ENCODE measurements around the gene GCGR. TPM values are rescaled to one million over a fixed set of nuclear protein-coding genes. Genes with fewer than 3 reads are reported as not detected.

The GCGR gene
- polyA plus RNA-seq, 1 donor (not counting 4 experiments of a cell fraction or from before 2014, with no cell fraction given), result not detected

DNA sequence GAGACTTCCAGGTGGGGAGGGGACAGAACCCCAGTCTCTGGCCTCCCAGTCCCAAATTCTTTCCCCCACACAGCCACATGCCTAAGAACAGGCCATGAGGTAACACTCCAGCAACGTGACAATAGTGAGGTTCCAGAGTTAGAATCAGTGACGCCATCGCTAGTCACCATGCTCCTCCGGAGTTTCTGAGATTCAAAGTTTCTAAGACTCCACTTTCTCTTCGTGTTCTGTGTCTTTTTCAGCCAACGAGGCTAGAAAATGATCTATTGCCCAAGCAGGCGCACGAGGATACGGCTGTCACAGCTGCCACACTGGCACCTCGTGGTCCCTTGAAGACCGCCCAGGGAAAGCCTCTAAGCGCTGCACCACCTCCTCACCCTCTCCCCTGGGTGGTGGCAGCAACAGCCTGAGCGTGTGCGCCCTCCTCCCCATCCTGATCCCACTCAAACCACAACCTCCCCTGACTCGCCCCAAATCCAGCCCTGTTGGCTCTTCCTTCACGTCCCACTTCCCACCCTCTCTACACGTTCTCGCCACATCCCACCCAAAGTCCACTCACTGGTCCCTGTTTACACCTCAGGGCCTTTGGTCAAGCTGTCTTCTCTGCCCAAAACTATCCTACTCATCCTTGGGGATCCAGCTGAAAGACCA, 28.1 kb downstream of the GCGR start:
- H3K79me2 ChIP-seq (ENCODE audit: control insufficient read depth, insufficient read depth, low read length), result peaks cover 2% of the 10 kb centered on the region
- H3K27me3 ChIP-seq (ENCODE audit: control insufficient read depth, extremely low read depth, insufficient read depth, low read length), result no peaks in the 10 kb centered on the region
- peak; percentile 59 for FAIRE-seq
- H4K20me1 ChIP-seq (ENCODE audit: control insufficient read depth, extremely low read depth, insufficient read depth, low read length), result no peaks in the 10 kb centered on the region
- peaks cover 21% of the 10 kb centered on the region for H3K4me1 ChIP-seq (ENCODE audit: control insufficient read depth, extremely low read depth, insufficient read depth, low read length)
- no peak overlapping the region for H2AFZ ChIP-seq (ENCODE audit: control insufficient read depth, low read length)
- no peak for TF ChIP-seq EZH2 (IDR thresholded peaks at IDR 0.05; ENCODE audit: low read length)
- TF ChIP-seq, protein P1, sequence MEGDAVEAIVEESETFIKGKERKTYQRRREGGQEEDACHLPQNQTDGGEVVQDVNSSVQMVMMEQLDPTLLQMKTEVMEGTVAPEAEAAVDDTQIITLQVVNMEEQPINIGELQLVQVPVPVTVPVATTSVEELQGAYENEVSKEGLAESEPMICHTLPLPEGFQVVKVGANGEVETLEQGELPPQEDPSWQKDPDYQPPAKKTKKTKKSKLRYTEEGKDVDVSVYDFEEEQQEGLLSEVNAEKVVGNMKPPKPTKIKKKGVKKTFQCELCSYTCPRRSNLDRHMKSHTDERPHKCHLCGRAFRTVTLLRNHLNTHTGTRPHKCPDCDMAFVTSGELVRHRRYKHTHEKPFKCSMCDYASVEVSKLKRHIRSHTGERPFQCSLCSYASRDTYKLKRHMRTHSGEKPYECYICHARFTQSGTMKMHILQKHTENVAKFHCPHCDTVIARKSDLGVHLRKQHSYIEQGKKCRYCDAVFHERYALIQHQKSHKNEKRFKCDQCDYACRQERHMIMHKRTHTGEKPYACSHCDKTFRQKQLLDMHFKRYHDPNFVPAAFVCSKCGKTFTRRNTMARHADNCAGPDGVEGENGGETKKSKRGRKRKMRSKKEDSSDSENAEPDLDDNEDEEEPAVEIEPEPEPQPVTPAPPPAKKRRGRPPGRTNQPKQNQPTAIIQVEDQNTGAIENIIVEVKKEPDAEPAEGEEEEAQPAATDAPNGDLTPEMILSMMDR (optimal IDR thresholded peaks at IDR 0.05 in 1 of 3, IDR thresholded peaks at IDR 0.05 in 1 of 3, conservative IDR thresholded peaks at IDR 0.05 in 1 of 3; ENCODE audit: extremely low read depth in 1 of 3, insufficient read depth in 2 of 3, low read length in 3 of 3), result no peak
- peak overlapping the region; percentile 45 to 56 (median 51) for H3K4me3 ChIP-seq (ENCODE audit: control insufficient read depth in 2 of 3, extremely low read depth in 1 of 3, insufficient read depth in 2 of 3, low read depth in 1 of 3, low read length in 3 of 3)
- dilution Hi-C loops (cut with MboI; ENCODE audit: extremely low pct_ligation_motif_present, low sequenced_read_pairs), result no loop called here
- peak overlapping the region; percentile 15 for H3K27ac ChIP-seq (ENCODE audit: control insufficient read depth, insufficient read depth, low read length)
- no peak for DNase-seq (ENCODE audit: low read depth, low spot score)
- no peaks in the 10 kb centered on the region for H3K9me1 ChIP-seq (ENCODE audit: control insufficient read depth, extremely low read depth, insufficient read depth, low read length)
- peak overlapping the region; percentile 87 for H3K4me2 ChIP-seq (ENCODE audit: control insufficient read depth, extremely low read depth, insufficient read depth, low read depth, low read length)
- H3K9me3 ChIP-seq (ENCODE audit: control insufficient read depth, low read depth, low read length), result no peaks in the 10 kb centered on the region
- peaks cover 0 to 3% of the 10 kb centered on the region in 2 experiments for H3K36me3 ChIP-seq (ENCODE audit: control insufficient read depth in 2 of 2, extremely low read depth in 1 of 2, insufficient read depth in 2 of 2, low read length in 2 of 2)
- H3K9ac ChIP-seq (ENCODE audit: control insufficient read depth, extremely low read depth, insufficient read depth, low read length), result peak overlapping the region; percentile 62

GRCh38 chr17:81832608-81833159, 28.7 kb downstream of the GCGR start:
- FAIRE-seq (no peak), DNase-seq (ENCODE audit: low read depth, low spot score) (no peak)
- Histone ChIP-seq H2AFZ (ENCODE audit: control insufficient read depth, low read length) (peak overlapping the region; percentile 4), H3K27ac (ENCODE audit: control insufficient read depth, insufficient read depth, low read length) (no peak overlapping the region), H3K79me2 (ENCODE audit: control insufficient read depth, insufficient read depth, low read length) (peaks cover 2% of the 10 kb centered on the region), H4K20me1 (ENCODE audit: control insufficient read depth, extremely low read depth, insufficient read depth, low read length) (no peaks in the 10 kb centered on the region), H3K4me1 (ENCODE audit: control insufficient read depth, extremely low read depth, insufficient read depth, low read length) (peaks cover 21% of the 10 kb centered on the region), H3K27me3 (ENCODE audit: control insufficient read depth, extremely low read depth, insufficient read depth, low read length) (no peaks in the 10 kb centered on the region), H3K9ac (ENCODE audit: control insufficient read depth, extremely low read depth, insufficient read depth, low read length) (peak overlapping the region; percentile 62), H3K9me3 (ENCODE audit: control insufficient read depth, low read depth, low read length) (no peaks in the 10 kb centered on the region), H3K36me3 (ENCODE audit: control insufficient read depth in 2 of 2, extremely low read depth in 1 of 2, insufficient read depth in 2 of 2, low read length in 2 of 2) (peaks cover 0 to 3% of the 10 kb centered on the region in 2 experiments), H3K9me1 (ENCODE audit: control insufficient read depth, extremely low read depth, insufficient read depth, low read length) (no peaks in the 10 kb centered on the region), H3K4me2 (ENCODE audit: control insufficient read depth, extremely low read depth, insufficient read depth, low read depth, low read length) (peak overlapping the region; percentile 87), H3K4me3 (ENCODE audit: control insufficient read depth in 2 of 3, extremely low read depth in 1 of 3, insufficient read depth in 2 of 3, low read depth in 1 of 3, low read length in 3 of 3) (peak overlapping the region; percentile 45 to 56 (median 51))
- dilution Hi-C loops (cut with MboI; ENCODE audit: extremely low pct_ligation_motif_present, low sequenced_read_pairs), result no loop called here
- TF ChIP-seq EZH2 (IDR thresholded peaks at IDR 0.05; ENCODE audit: low read length), result no peak
- TF ChIP-seq, protein P1 (optimal IDR thresholded peaks at IDR 0.05 in 1 of 3, IDR thresholded peaks at IDR 0.05 in 1 of 3, conservative IDR thresholded peaks at IDR 0.05 in 1 of 3; ENCODE audit: extremely low read depth in 1 of 3, insufficient read depth in 2 of 3, low read length in 3 of 3), result no peak

All from keratinocyte (primary cell).